ENCODE measurements around the gene CFAP65.

Gene CFAP65

DNA sequence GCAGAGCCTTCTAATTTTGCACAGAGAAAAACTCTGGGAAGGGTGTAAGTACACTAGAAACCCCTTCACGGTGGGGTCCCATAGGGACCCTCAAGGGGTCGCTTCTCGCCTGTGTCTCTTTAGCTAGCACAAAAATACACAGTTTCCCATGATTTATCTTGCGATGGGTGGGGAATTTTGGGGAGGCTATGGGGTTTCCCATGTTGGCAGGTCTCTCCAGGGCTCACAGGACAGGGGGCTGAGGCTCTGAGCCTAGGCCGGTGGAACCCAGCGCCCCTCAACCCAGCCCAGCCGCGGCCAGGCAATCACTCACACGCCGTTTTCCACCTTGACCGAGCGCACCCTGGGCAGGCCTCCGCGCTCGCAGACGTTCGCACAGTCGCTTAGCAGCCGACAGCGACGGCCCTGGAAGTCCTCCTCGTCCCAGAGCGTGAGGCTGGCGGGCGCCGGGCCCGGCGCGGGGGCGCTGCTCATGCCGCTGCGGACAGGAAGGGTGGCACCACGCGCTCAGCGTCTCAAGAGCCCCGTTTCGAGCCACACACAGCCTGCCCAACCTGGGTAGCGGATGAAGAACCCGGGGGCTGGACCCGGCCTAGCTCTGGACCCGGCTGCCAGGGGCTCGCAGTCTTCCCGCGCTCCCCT, 48.5 kb downstream of the CFAP65 start:
- no peak for TF ChIP-seq CTCF (IDR thresholded peaks at IDR 0.05; ENCODE audit: low read length, missing control alignments)
- no peak for DNase-seq (ENCODE audit: low read depth)
- no peak overlapping the region for H3K4me3 ChIP-seq (replicated peaks; ENCODE audit: low read depth, low read length)

DNA sequence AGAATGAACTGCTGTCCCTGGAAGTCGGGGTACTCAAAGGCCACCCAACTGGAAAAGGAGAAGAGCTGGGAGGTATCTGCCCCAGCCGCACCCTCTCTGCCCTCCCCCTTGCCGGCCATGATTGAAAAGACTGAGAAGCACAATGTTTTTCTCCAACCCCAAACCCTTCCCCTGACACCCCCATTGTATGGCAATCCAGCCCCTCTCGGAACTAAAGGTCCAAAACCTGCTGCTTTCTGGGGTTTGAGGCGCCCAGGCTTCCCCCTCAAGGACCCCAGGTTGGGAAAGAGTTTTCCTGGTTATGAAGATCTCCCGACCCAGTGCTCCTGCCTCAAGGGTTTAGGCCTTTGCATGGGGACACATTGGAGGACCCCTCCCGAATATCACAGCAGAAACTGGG, 49.1 kb downstream of the CFAP65 start:
- no peak overlapping the region for H3K4me3 ChIP-seq (replicated peaks; ENCODE audit: low read depth, low read length)
- no peak for DNase-seq (ENCODE audit: low read depth)
- no peak for TF ChIP-seq CTCF (IDR thresholded peaks at IDR 0.05; ENCODE audit: low read length, missing control alignments)

DNA sequence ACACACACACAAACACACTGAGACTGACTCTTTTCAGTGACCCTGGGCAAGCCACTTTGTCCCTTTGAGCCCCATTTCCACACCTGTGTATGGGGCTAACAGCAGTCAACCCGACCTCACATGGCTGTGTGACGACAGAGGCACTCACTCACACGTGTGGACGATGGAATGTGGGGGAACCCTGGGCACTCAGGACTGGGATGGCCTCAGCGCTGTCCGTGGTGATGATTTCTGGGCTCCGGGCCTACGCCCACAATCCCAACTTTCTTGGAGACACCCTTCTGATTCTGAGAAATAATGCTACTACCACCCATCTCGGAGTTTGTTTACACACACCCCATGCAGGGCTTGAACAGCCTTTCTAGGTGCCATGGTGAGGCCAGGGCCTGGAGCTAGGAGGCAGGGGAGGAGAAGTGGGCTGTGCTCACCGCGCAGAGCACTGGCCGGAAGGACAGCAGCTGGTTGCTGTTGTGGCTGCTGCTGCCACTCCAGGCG, 49.6 kb downstream of the CFAP65 start:
- DNase-seq (ENCODE audit: low read depth) = peak; percentile 43
- no peak for TF ChIP-seq CTCF (IDR thresholded peaks at IDR 0.05; ENCODE audit: low read length, missing control alignments)
- no peak overlapping the region for H3K4me3 ChIP-seq (replicated peaks; ENCODE audit: low read depth, low read length)

- no peak for DNase-seq (ENCODE audit: low read depth)
- TF ChIP-seq CTCF (IDR thresholded peaks at IDR 0.05; ENCODE audit: low read length, missing control alignments) = no peak
- H3K4me3 ChIP-seq (replicated peaks; ENCODE audit: low read depth, low read length) = no peak overlapping the region
These were observed 50.7 kb downstream of the CFAP65 start for GRCh38 chr2:218990612-218991011.

- no peak for TF ChIP-seq CTCF (IDR thresholded peaks at IDR 0.05; ENCODE audit: low read length, missing control alignments)
- no peak for DNase-seq (ENCODE audit: low read depth)
- H3K4me3 ChIP-seq (replicated peaks; ENCODE audit: low read depth, low read length) = no peak overlapping the region
These were observed 51.3 kb downstream of the CFAP65 start for GRCh38 chr2:218990052-218990451.

- no peak for DNase-seq (ENCODE audit: low read depth)
- no peak overlapping the region for H3K4me3 ChIP-seq (replicated peaks; ENCODE audit: low read depth, low read length)
- TF ChIP-seq CTCF (IDR thresholded peaks at IDR 0.05; ENCODE audit: low read length, missing control alignments) = no peak
These were observed 52.7 kb downstream of the CFAP65 start for GRCh38 chr2:218988650-218989049.

GRCh38 chr2:218988164-218988563, 53.2 kb downstream of the CFAP65 start:
- DNase-seq (ENCODE audit: low read depth) = no peak
- no peak for TF ChIP-seq CTCF (IDR thresholded peaks at IDR 0.05; ENCODE audit: low read length, missing control alignments)

More at GRCh38 chr2:218988164-218988563, 53.2 kb downstream of the CFAP65 start:
- no peak overlapping the region for H3K4me3 ChIP-seq (replicated peaks; ENCODE audit: low read depth, low read length)

Data from fibroblast of pulmonary artery (primary cell).